Urothelium cell line (cell line): ENCODE measurements around the gene OLIG1.

Experiments used
- DNase-seq: peaks from one replicate; pipeline ENCODE4 v3.0.0; 2011; ENCODE audit warnings: low spot score, mixed read lengths
- FAIRE-seq: peaks from 2 replicates; lab custom pipeline; 2011; peaks lifted over from hg19 to GRCh38; lab: Jason Lieb, UNC

OLIG1 gene

GRCh38 chr21:33030633-33031032 lies 39.3 kb upstream of the OLIG1 start:
- no peak for FAIRE-seq
- no peak for DNase-seq

DNA sequence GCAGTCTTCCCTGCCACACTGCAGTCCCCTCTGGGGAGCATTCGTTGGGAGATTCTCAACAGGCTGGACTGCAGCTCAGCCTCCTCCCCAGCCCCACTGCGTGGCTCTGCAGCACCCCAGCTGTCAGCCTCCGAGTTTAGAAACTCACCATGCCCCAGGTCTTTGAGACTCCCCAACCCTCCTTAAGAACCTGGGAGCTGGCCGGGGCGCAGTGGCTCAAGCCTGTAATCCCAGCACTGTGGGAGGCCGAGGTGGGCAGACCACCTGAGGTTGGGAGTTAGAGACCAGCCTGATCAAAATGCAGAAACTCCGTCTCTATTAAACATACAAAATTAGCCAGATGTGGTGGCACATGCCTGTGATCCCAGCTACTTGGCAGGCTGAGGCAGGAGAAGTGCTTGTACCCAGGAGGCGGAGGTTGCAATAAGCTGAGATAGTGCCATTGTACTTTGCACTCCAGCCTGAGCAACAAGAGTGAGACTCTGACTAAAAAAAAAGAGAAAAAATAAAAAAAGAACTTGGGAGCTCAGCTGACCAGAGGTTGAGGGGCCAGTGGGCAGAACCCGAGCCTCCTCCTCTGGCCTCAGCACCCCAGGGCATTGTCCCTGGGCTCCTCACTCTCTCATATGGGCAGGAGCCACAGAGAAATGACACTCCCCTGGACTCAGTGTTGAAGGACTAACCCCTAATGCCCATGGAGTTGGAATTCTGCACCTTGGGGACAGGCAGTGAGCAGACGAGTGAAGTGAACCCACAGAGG lies 38.6 kb upstream of the OLIG1 start:
- no peak for DNase-seq
- FAIRE-seq = no peak

- no peak for DNase-seq
- FAIRE-seq = no peak
These were observed 37.4 kb upstream of the OLIG1 start for GRCh38 chr21:33032434-33033047.

DNA sequence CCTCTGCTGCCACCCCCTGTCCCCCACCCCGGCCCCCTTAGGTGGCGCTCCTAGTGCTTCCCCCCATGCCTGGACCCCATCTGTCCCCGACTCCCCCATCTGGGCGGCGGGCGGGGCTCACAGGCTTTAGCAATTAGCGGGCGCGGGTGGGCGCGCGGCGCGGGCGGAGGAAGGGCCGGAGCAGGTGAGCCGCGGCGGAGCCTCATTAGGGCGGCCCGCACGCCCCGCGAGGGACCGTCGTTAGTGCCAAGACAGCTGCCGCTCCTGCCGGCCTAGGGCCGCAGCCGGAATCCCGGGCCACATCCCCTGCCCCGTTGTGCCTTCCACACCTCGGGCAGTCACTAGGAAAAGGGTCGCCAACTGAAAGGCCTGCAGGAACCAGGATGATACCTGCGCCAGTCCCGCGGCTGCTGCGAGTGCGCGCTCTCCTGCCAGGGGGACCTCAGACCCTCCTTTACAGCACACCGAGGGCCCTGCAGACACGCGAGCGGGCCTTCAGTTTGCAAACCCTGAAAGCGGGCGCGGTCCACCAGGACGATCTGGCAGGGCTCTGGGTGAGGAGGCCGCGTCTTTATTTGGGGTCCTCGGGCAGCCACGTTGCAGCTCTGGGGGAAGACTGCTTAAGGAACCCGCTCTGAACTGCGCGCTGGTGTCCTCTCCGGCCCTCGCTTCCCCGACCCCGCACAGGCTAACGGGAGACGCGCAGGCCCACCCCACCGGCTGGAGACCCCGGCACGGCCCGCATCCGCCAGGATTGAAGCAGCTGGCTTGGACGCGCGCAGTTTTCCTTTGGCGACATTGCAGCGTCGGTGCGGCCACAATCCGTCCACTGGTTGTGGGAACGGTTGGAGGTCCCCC lies 36.6 kb upstream of the OLIG1 start:
- no peak for DNase-seq
- FAIRE-seq = no peak

DNA sequence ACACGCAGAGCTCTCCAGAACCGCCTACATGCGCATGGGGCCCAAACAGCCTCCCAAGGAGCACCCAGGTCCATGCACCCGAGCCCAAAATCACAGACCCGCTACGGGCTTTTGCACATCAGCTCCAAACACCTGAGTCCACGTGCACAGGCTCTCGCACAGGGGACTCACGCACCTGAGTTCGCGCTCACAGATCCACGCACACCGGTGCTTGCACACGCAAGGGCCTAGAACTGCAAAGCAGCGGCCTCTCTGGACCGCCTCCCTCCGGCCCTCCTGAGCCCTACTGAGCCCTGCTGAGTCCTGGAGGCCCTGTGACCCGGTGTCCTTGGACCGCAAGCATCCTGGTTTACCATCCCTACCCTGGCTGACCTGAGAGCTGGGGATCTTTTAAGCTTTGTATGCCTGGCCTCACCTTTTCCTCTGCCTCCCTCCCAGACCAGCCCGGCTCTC lies 36.0 kb upstream of the OLIG1 start:
- no peak for DNase-seq
- no peak for FAIRE-seq

GRCh38 chr21:33035147-33035546 lies 34.8 kb upstream of the OLIG1 start:
- FAIRE-seq = no peak
- DNase-seq = no peak

DNA sequence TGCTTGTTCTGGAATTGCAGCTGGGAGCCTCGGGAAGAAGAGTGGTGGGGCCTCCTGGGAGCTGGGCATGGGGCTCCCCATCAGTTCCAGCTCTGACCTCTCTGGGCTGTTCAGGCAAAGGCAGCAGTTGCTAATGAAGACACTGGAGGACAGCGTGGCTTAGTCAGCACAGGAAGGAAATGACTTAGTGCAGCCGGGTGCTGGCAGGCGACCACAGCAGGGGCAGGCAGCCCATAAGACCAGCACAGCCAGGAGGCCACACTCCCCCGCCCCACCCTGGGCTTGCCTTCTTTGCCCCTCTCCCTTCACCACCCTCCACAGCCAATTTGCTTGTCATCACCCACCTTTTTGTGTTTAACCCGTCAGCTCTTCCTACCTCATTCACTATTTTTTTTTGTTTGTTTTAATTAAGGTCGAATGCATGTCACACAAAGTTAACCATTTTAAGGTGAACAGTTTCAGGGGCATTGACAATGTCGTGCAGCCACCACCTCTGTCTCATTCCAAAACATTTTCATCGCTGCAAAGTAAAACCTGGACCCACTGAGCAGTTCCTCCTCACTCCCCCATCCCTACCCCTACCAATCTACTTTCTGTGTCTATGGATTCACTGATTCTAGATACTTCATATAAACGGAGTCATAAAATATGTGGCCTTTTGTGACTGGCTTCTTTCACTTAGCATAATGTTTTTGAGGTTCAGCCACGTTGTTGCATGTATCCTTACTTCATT lies 33.3 kb upstream of the OLIG1 start:
- peak; percentile 61 for DNase-seq
- FAIRE-seq = peak; percentile 58

- FAIRE-seq (no peak), DNase-seq (no peak)
These were observed 32.4 kb upstream of the OLIG1 start for GRCh38 chr21:33037501-33037900.

GRCh38 chr21:33039536-33039935 lies 30.4 kb upstream of the OLIG1 start:
- no peak for FAIRE-seq

GRCh38 chr21:33040215-33040614 lies 29.7 kb upstream of the OLIG1 start:
- FAIRE-seq = no peak

More at GRCh38 chr21:33039536-33039935, 30.4 kb upstream of the OLIG1 start:
- DNase-seq = no peak

GRCh38 chr21:33041981-33042380 lies 28.0 kb upstream of the OLIG1 start:
- FAIRE-seq = no peak
- DNase-seq = no peak

More at GRCh38 chr21:33040215-33040614, 29.7 kb upstream of the OLIG1 start:
- DNase-seq = no peak

- FAIRE-seq = no peak
These were observed 27.1 kb upstream of the OLIG1 start for GRCh38 chr21:33042812-33043211.

GRCh38 chr21:33046455-33046854 lies 23.5 kb upstream of the OLIG1 start:
- no peak for FAIRE-seq

More at GRCh38 chr21:33042812-33043211, 27.1 kb upstream of the OLIG1 start:
- DNase-seq = peak; percentile 78

DNA sequence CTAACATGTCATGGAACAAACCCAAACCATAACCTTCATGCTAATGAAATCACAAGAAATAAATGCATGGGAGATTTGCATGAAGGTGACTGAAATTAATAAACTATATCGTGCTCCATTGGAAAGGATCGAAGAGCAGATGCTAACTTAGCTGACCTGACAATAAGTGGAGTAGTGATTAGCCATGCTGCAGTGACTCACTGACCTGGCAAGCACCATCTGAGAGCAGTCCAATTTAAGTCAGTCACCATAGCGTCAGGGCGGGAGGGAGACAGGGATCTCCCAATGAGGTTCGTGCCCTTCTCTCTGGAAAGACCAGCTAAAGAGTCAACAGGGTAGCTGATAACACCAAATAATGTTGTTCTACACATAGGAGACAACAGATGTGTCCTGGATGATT lies 22.7 kb upstream of the OLIG1 start:
- peak; percentile 5 for FAIRE-seq
- peak; percentile 31 for DNase-seq

More at GRCh38 chr21:33046455-33046854, 23.5 kb upstream of the OLIG1 start:
- DNase-seq = no peak

- no peak for FAIRE-seq
These were observed 18.0 kb upstream of the OLIG1 start for GRCh38 chr21:33051925-33052324.

DNA sequence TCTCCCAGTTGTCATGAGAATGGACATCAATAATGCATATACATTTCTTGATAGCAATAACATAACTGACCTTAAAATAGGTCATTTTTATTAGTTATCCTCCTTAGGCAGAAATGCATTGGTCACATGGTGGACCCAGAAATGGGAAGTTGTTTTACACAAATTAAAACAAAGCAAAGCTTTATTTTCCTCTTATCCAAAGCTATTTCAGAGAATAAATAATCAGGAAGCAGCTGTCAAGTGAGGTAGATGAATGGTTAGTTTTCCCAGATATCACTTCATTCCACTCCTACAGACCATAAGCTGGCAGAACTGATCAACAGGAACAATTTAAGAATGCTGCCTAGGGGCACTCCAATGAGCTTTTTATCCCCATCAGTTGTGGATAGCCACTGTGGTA lies 16.0 kb upstream of the OLIG1 start:
- DNase-seq = no peak
- FAIRE-seq = no peak

More at GRCh38 chr21:33051925-33052324, 18.0 kb upstream of the OLIG1 start:
- no peak for DNase-seq

GRCh38 chr21:33055991-33056390 lies 13.9 kb upstream of the OLIG1 start:
- FAIRE-seq = no peak
- DNase-seq = no peak

DNA sequence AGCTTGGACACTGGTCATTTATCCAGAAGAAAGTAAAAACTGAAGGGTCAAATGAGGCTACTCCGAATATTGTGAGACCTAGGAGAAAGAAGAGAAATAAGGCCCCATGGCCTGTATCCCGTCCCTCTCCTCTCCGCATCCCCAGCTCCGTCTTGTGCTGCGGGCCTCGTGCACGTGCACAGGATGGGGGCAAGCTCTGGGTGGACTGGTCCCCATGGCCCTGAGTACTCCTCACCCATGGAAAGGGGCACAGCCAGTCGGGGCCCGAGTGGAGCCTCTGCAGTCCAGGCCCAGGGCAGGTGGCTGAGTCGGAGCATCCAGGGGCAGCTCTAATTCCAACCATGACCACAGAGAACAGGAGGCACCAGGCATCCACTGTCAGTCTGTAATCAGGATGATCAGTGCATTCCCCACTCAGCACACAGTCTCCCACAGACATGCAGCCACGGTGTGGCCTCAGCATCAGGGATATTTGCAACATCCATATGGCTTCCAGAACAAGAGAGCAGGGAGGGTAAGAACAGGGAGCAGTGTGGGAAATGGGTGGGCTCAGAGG lies 12.5 kb upstream of the OLIG1 start:
- no peak for DNase-seq
- no peak for FAIRE-seq

GRCh38 chr21:33058527-33058926 lies 11.4 kb upstream of the OLIG1 start:
- no peak for FAIRE-seq

DNA sequence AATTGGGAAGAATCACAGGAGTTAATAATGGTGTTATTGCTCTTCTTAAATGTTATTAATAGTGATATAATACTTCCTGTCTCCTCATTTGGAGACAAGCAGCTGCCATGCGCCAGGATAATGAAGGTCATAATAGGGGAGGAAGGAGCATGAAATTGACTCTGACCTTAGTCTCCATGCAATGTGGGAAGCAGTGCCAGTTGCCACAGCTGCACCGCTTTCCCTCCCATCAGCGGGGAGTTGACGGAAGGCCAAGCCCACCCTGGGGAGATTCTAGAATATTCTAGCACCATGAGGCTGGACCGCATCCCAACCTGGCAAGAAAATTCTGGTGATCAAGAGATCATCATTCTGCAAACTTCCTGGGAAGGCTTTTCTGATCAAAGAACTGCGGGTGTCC lies 11.0 kb upstream of the OLIG1 start:
- DNase-seq = no peak
- FAIRE-seq = no peak

More at GRCh38 chr21:33058527-33058926, 11.4 kb upstream of the OLIG1 start:
- DNase-seq = no peak
